IPS-NIHi7 (cell line): Measurements from ENCODE around the gene PACSIN2.
"Not testable (repeated sequence)": the region's sequence is repeated elsewhere in the genome, so short reads cannot be mapped to it uniquely, and the experiment has no call there.

ENCODE experiments used
- DNase-seq: peaks from one replicate; pipeline ENCODE4 v3.0.0; 2012; ENCODE audit warnings: mixed read lengths; ENCODE audit errors: extremely low spot score

The PACSIN2 gene

GRCh38 chr22:42927966-42928365, 87.0 kb downstream of the PACSIN2 start:
- no peak for DNase-seq

GRCh38 chr22:42926768-42927167, 88.2 kb downstream of the PACSIN2 start:
- DNase-seq, result no peak

GRCh38 chr22:42926104-42926503, 88.8 kb downstream of the PACSIN2 start:
- no peak for DNase-seq

DNA sequence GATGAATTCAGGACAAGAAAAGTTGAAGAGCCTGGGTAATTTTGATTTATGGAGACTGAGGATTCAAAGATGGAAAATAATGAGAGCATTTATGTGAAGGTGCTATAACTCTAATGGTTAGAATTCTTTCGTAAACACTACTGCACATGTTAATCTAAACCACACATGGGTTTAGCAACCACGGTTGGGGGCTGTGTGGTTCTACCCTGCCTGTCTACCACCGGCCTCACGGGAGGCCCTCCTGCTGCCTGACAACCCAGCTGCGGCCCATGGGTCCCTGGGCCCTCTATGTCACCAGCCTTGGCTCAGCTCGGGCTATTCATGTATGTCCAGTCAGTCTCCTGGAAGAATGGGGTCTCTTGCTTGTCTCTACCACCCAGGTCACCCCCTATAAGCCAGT, 89.4 kb downstream of the PACSIN2 start:
- no peak for DNase-seq

DNA sequence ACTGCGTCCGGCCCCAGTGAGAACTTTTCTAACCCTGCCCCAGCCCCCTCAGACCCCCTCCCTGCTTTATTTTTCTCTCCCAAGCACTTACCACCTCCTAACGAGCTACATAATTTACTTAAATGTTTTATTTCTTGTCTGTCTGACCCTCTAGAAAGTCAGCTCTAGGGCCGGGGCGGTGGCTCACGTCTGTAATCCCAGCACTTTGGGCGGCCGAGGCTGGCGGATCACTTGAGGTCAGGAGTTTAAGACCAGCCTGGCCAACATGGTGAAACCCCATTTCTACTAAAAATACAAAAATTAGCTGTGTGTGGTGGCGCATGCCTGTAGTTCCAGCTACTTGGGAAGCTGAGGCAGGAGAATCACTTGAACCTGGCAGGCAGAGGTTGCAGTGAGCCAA, 89.9 kb downstream of the PACSIN2 start:
- DNase-seq, result not testable (repeated sequence)

DNA sequence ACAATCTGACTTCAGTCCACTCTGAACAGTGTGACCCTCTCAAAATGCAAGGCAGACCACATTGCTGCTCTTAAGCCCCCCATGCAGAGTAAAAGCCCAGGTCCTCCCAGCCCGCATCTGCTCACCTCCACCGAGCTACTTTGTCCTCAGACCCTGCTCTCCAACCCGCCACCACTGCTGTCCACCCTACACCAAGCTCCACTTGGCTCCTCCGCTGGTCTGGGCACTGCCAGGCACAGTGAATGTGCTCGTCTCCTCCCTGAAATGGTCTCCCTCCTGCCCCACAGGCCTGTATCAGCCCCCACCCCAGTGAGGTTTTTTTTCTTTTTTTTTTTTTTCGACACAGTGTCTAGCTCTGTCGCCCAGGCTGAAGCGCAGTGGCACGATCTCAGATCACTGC, 90.5 kb downstream of the PACSIN2 start:
- DNase-seq, result no peak

DNA sequence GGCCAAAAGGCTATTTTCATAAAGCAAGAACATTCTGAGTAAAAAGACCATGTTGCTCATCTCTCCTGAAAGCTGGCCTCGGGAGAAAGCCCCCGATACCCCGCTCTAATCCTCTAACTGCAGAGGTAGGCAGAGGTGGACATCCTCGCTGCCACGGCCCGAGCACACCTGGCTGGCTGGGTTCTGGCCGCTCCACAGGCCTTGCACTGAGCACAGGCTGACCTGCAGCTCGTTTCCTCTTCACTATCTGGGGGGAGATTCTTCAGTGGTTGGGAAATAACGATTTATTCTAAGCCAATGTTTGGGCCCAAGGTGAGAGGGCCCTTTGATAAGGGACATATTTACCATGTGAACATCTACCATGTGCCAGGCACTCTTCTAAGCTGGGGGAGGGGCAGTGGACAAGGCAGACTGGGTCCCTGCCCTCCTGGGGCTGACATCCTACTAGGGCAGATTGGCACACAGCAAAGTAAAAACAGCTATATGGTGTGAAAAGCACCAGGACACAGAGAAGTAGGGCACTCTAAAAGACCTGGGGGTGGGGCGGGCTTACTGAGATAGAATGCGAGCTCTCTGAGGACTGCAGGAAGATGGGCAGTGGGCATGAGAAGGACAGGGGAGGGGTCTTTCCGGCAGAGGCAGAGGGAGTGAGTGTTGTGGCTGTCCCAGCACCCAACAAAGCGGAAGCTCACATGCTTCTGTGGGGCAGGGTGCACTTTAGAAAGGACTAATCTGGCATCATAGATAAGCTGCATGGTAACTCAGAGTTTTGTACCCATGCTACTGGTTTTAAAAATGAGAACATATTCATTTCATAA, 92.4 kb downstream of the PACSIN2 start:
- no peak for DNase-seq

- no peak for DNase-seq
Measured at GRCh38 chr22:42920101-42920820, 94.7 kb downstream of the PACSIN2 start.

DNA sequence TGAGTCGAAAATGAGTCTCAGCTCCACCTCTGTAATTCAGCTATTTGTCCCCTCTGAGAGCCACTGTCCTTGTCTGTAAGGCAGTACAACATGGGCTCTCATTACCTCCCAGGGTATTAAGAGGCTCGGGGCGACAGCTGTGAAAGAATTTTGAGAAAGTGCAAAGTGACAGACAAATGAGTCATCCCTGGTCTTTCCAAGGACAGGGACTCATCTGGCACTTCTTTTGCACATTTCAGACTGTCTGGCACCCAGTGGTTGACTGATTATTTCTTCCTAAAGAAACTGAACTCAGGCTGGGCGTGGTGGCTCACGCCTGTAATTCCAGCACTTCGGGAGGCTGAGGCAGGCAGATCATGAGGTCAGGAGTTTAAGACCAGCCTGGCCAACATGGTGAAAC, 95.8 kb downstream of the PACSIN2 start:
- no peak for DNase-seq

GRCh38 chr22:42918500-42918899, 96.4 kb downstream of the PACSIN2 start:
- no peak for DNase-seq

GRCh38 chr22:42917358-42917757, 97.6 kb downstream of the PACSIN2 start:
- not testable (repeated sequence) for DNase-seq

- peak; percentile 56 for DNase-seq
Measured at GRCh38 chr22:42915980-42916765, 98.8 kb downstream of the PACSIN2 start.

- DNase-seq, result no peak
Measured at GRCh38 chr22:42914511-42915076, 100.4 kb downstream of the PACSIN2 start.

- no peak for DNase-seq
Measured at GRCh38 chr22:42913874-42914510, 101.0 kb downstream of the PACSIN2 start.

GRCh38 chr22:42912059-42912458, 102.9 kb downstream of the PACSIN2 start:
- no peak for DNase-seq

DNA sequence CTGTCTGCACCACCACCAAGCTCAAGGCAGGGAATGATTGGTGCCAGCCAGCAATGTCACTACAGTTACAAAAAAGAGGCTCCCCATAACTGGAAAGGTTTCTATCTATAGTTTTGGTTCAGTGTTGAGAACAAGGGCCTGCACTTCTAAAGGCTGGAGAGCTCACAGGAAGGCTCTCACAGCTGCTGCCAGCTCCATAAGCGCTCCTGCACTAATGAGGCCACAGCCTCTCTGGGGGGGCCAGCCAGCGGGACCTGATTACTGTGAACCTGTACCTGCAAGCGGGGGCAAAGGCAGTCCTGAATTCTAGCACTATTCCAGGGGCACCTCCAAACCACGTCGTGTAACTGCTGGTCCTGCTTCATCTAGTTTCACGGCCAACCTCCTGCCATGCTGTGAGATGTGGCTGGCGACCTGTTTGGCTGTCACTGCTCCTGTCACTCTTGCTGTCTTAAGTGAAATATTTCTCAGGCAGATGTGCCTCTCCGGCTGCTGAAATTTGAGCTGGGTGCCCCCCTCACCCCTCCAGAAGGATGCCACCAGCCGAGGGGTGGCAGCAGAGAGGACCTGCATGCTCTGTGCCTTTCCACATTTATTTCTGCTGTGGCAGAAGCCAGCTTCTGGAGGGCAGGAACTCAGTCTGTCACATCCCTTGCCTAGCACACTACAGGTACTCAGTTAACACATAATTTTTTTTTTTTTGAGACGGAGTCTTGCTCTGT, 104.6 kb downstream of the PACSIN2 start:
- DNase-seq, result no peak

- no peak for DNase-seq
Measured at GRCh38 chr22:42909363-42910058, 105.4 kb downstream of the PACSIN2 start.

DNA sequence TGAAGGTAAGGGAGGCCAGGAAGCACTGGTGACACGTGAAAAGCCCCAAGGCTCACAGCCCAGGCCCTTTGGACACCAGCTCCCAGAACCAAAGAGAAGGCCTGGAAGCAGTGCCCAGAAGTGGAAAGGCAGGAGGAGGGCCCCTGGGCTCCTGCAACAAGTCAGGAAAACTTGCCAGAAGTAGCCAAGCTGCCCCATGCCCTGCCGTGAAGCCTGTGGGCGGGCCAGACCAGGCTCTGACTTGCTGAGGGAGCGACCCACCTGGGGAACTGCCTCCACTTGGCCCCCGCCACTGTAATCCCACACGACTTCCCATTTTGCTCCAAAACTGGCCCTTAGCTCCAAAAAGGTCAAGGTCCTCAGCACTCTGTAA, 106.6 kb downstream of the PACSIN2 start:
- no peak for DNase-seq

- no peak for DNase-seq
Measured at GRCh38 chr22:42907404-42908373, 107.3 kb downstream of the PACSIN2 start.
